Left renal cortex interstitium (tissue), 4 donors: ENCODE data around the gene WDR18. TPM values are rescaled to one million over a fixed set of nuclear protein-coding genes. Genes with fewer than 3 reads are reported as not detected.
"Not testable (repeated sequence)": the region's sequence is repeated elsewhere in the genome, so short reads cannot be mapped to it uniquely, and the experiment has no call there.

ENCODE experiments used
- DNase-seq, 4 donors: peaks; one replicate each; pipeline ENCODE4 v3.0.0-alpha.2; 2013; ENCODE audit warnings: low read depth in 4 of 4, low spot score in 2 of 4, missing footprints in 1 of 4
- polyA plus RNA-seq, 4 donors: library from polyadenylated mRNA; unstranded; fragments of 120-200 nt; gene quantifications; one replicate each; pipeline ENCODE4 v1.2.1, GENCODE V29; 2013; ENCODE audit not compliant: insufficient read length in 4 of 4

WDR18 gene
- polyA plus RNA-seq, 4 donors: 33.2 to 68.7 (median 55.4) TPM

- DNase-seq: no peak
These were observed 35.2 kb upstream of the WDR18 start for GRCh38 chr19:948842-949496.

- DNase-seq: no peak
These were observed 33.6 kb upstream of the WDR18 start for GRCh38 chr19:950352-951066.

- DNase-seq: no peak
These were observed 32.0 kb upstream of the WDR18 start for GRCh38 chr19:952049-952679.

GRCh38 chr19:952680-953444 lies 31.3 kb upstream of the WDR18 start:
- no peak for DNase-seq

GRCh38 chr19:953445-954271 lies 30.5 kb upstream of the WDR18 start:
- DNase-seq: no peak

- DNase-seq: no peak
These were observed 29.9 kb upstream of the WDR18 start for GRCh38 chr19:954272-954671.

- DNase-seq: no peak
These were observed 29.3 kb upstream of the WDR18 start for GRCh38 chr19:954672-955494.

- no peak for DNase-seq
These were observed 28.1 kb upstream of the WDR18 start for GRCh38 chr19:955803-956765.

GRCh38 chr19:956766-957440 lies 27.2 kb upstream of the WDR18 start:
- no peak for DNase-seq

- DNase-seq: not testable (repeated sequence)
These were observed 26.6 kb upstream of the WDR18 start for GRCh38 chr19:957578-957977.

- DNase-seq: no peak
These were observed 24.9 kb upstream of the WDR18 start for GRCh38 chr19:958967-959855.

GRCh38 chr19:960020-960419 lies 24.1 kb upstream of the WDR18 start:
- no peak for DNase-seq

GRCh38 chr19:960601-960938 lies 23.6 kb upstream of the WDR18 start:
- DNase-seq: no peak

- DNase-seq: no peak
These were observed 22.1 kb upstream of the WDR18 start for GRCh38 chr19:961866-962620.

- DNase-seq: no peak
These were observed 21.3 kb upstream of the WDR18 start for GRCh38 chr19:962683-963400.
